Regular cardiac myocyte (primary cell): ENCODE measurements around the gene ZNF221. TPM values are rescaled to one million over a fixed set of nuclear protein-coding genes. Genes with fewer than 3 reads are reported as not detected.

Experiments
- total RNA-seq: library from RNA; depleted of rRNA; stranded (reverse); fragments of >200 nt; gene quantifications from 2 replicates; pipeline ENCODE4 v1.2.3, GENCODE V29; 2014

ZNF221 gene
- total RNA-seq = 5.9 and 9.6 TPM in 2 replicates

GRCh38 chr19:43950834-43951645 is at the start of gene ZNF221:
Gene ZNF221 (plus strand): TSS chr19:43951228. CDS start chr19:43962727, 11,499 bp downstream.

GRCh38 chr19:43934985-43935708 is 15.9 kb upstream of the ZNF221 start, which contains the start of gene ZNF45:
Gene ZNF45 (minus strand): TSS chr19:43935282. CDS start chr19:43922185, 13,097 bp downstream.

GRCh38 chr19:43983912-43984686 is 33.1 kb downstream of the ZNF221 start, which contains the start of gene ZNF155:
Gene ZNF155 (plus strand): TSS chr19:43984188. CDS start chr19:43988544, 4,356 bp downstream.

GRCh38 chr19:44002566-44003460 is 51.8 kb downstream of the ZNF221 start, which contains the start of gene ZNF230:
Gene ZNF230 (plus strand): TSS chr19:44002957. CDS start chr19:44007079, 4,122 bp downstream.

Other genes starting within 250 kb of the ZNF221 start
- not detected in 2 replicates for gene IRGC, start 235.2 kb upstream of the ZNF221 start, total RNA-seq
- gene SMG9, start 196.3 kb upstream of the ZNF221 start, total RNA-seq = 4.8 and 6.8 TPM in 2 replicates
- gene KCNN4, start 170.3 kb upstream of the ZNF221 start, total RNA-seq = 3.8 and 4.5 TPM in 2 replicates
- gene LYPD5, start 148.8 kb upstream of the ZNF221 start, total RNA-seq = 0.19 and 2.8 TPM in 2 replicates
- 10.0 and 14.1 TPM in 2 replicates for gene ZNF283, start 123.9 kb upstream of the ZNF221 start, total RNA-seq
- gene ZNF404, start 67.3 kb upstream of the ZNF221 start, total RNA-seq = 1.5 and 5.6 TPM in 2 replicates
- gene ZNF45, start 15.9 kb upstream of the ZNF221 start, total RNA-seq = 18.6 and 18.8 TPM in 2 replicates
- 5.8 and 8.5 TPM in 2 replicates for gene ZNF155, start 33.0 kb downstream of the ZNF221 start, total RNA-seq
- gene ZNF230, start 51.7 kb downstream of the ZNF221 start, total RNA-seq = 3.1 and 4.5 TPM in 2 replicates
- gene ZNF222, start 74.2 kb downstream of the ZNF221 start, total RNA-seq = 6.3 and 6.5 TPM in 2 replicates
- 4.2 and 5.4 TPM in 2 replicates for gene ZNF223, start 100.8 kb downstream of the ZNF221 start, total RNA-seq
- 2.5 and 3.7 TPM in 2 replicates for gene ZNF284, start 120.9 kb downstream of the ZNF221 start, total RNA-seq
- gene ZNF224, start 143.1 kb downstream of the ZNF221 start, total RNA-seq = 20.9 and 34.7 TPM in 2 replicates
- 5.2 and 6.5 TPM in 2 replicates for gene ZNF225, start 162.2 kb downstream of the ZNF221 start, total RNA-seq
- 9.6 and 15.5 TPM in 2 replicates for gene ZNF234, start 190.3 kb downstream of the ZNF221 start, total RNA-seq
- gene ZNF226, start 213.9 kb downstream of the ZNF221 start, total RNA-seq = 15.9 and 21.7 TPM in 2 replicates